GM18502 (cell line): ENCODE data around the gene SLC19A1.
"Not testable (repeated sequence)": the region's sequence is repeated elsewhere in the genome, so short reads cannot be mapped to it uniquely, and the experiment has no call there.

ENCODE experiments used
- ATAC-seq: cut with Tn5 transposase; IDR thresholded peaks from one replicate; pipeline ENCODE4 v1.9.1; 2021; ENCODE audit warnings: mild to moderate bottlenecking; ENCODE audit not compliant: unreplicated experiment, poor library complexity

SLC19A1 gene

GRCh38 chr21:45577801-45578175 lies 35.5 kb upstream of the SLC19A1 start:
- no peak for ATAC-seq

- ATAC-seq = no peak
Measured at GRCh38 chr21:45576838-45577737, 34.8 kb upstream of the SLC19A1 start.

GRCh38 chr21:45575993-45576837 lies 34.0 kb upstream of the SLC19A1 start:
- no peak for ATAC-seq

GRCh38 chr21:45575304-45575992 lies 33.2 kb upstream of the SLC19A1 start:
- no peak for ATAC-seq

GRCh38 chr21:45574691-45575090 lies 32.5 kb upstream of the SLC19A1 start:
- no peak for ATAC-seq

GRCh38 chr21:45574081-45574501 lies 31.9 kb upstream of the SLC19A1 start:
- no peak for ATAC-seq

- no peak for ATAC-seq
Measured at GRCh38 chr21:45573452-45574035, 31.3 kb upstream of the SLC19A1 start.

GRCh38 chr21:45572783-45573451 lies 30.7 kb upstream of the SLC19A1 start:
- no peak for ATAC-seq

GRCh38 chr21:45572231-45572630 lies 30.0 kb upstream of the SLC19A1 start:
- no peak for ATAC-seq

- ATAC-seq = no peak
Measured at GRCh38 chr21:45571641-45572040, 29.4 kb upstream of the SLC19A1 start.

- ATAC-seq = no peak
Measured at GRCh38 chr21:45570826-45571601, 28.8 kb upstream of the SLC19A1 start.

GRCh38 chr21:45570071-45570470 lies 27.8 kb upstream of the SLC19A1 start:
- ATAC-seq = no peak

GRCh38 chr21:45568383-45568782 lies 26.1 kb upstream of the SLC19A1 start:
- no peak for ATAC-seq

- ATAC-seq = not testable (repeated sequence)
Measured at GRCh38 chr21:45564137-45564536, 21.9 kb upstream of the SLC19A1 start.

GRCh38 chr21:45562965-45563364 lies 20.7 kb upstream of the SLC19A1 start:
- no peak for ATAC-seq

- ATAC-seq = no peak
Measured at GRCh38 chr21:45562402-45562801, 20.2 kb upstream of the SLC19A1 start.

- not testable (repeated sequence) for ATAC-seq
Measured at GRCh38 chr21:45561241-45561640, 19.0 kb upstream of the SLC19A1 start.

GRCh38 chr21:45560106-45561021 lies 18.1 kb upstream of the SLC19A1 start:
- ATAC-seq = no peak
